ENCODE measurements around the gene PM20D1. TPM values are rescaled to one million over a fixed set of nuclear protein-coding genes. Genes with fewer than 3 reads are reported as not detected.

Gene PM20D1
- total and polyA plus RNA-seq, 7 experiments from 2014 or later = 0.92 to 2.7 (median 1.9) TPM

DNA sequence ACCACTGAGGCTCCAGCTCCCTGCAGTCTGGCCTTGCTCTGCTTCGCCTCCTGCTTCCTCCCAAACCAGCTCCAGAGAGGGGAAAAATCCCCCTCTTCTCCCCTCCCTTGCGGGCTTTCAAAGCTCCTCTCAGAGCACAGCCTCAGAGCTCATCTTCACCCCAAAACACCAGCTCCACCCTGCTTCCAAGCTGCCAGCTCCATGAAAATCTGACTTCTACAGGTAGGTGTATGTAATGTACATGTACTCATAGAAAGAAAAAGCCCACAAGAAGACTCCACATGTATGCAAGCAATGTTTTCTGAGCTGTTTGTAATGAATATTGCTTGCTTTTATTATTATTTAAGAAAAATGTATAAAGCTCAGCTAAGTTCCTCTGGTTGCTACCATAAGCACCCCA, 45.3 kb downstream of the PM20D1 start:
- ChIA-PET CTCF (interaction anchor here (1.0 to 2.3 kb wide), 5 partner anchors 9 to 175 kb away, joined by 3 to 9 read pairs (median 3); no protein-coding TSS in a partner anchor), POLR2A (no interaction called here)
- peak overlapping the region; percentile 35 for H3K27ac ChIP-seq (ENCODE audit: low read depth, low read length)
- peaks cover 0 to 13% (median 0%) of the 10 kb centered on the region in 3 experiments for H3K36me3 ChIP-seq (ENCODE audit: control insufficient read depth in 2 of 3, insufficient read depth in 3 of 3, low read length in 3 of 3)
- no peaks in the 10 kb centered on the region for H3K27me3 ChIP-seq (ENCODE audit: control insufficient read depth in 2 of 2, insufficient read depth in 2 of 2, low read length in 2 of 2)
- no peak overlapping the region for H3K4me3 ChIP-seq (ENCODE audit: low read length)
- Mint-ChIP-seq H3K27me3 (no peaks in the 10 kb centered on the region), H3K4me1 (peaks cover 49 to 77% (median 69%) of the 10 kb centered on the region in 7 donors), H3K9me3 (peaks cover 0 to 3% (median 0%) of the 10 kb centered on the region in 11 donors), H3K36me3 (peaks cover 0 to 19% (median 6%) of the 10 kb centered on the region in 5 donors), H3K27ac (peak overlapping the region; percentile 10 to 89 (median 65)), H3K4me3 (peak overlapping the region; percentile 54 to 89 (median 80))
- no peaks in the 10 kb centered on the region for H3K9me3 ChIP-seq (ENCODE audit: control insufficient read depth in 2 of 3, low read length in 3 of 3)
- intact Hi-C loops (cut with micrococcal nuclease) = no loop called here
- no peak for ATAC-seq
- H3K4me1 ChIP-seq (ENCODE audit: control insufficient read depth in 2 of 2, insufficient read depth in 2 of 2, low read length in 2 of 2) = peaks cover 23 to 44% of the 10 kb centered on the region in 2 donors
- DNase-seq = no peak

DNA sequence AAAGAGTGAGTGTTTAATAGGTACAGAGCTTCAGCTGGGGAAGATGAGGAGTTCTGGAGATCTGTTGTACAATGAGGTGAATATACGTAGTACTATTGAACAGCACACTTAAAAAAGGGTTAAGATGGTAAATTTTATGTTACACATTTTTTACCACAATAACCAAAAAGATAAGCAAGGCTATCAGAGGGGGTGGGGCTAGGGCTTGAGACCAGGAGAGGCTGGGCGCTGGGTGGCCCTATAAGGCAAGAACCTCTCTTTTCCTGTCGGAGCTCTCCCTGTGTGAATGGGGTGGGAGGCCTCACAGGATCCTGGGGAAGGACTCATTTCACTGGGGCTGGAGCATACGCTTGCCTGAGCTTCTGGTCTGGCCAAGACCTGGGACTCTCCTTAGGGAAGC, 45.9 kb downstream of the PM20D1 start:
- peaks cover 44 to 71% (median 63%) of the 10 kb centered on the region in 7 donors for H3K4me1 Mint-ChIP-seq
- no peaks in the 10 kb centered on the region for H3K27me3 Mint-ChIP-seq
- CTCF ChIA-PET = interaction anchor here (0.5 to 2.3 kb wide), 2 partner anchors 13 to 16 kb away, joined by 3 to 9 read pairs; no protein-coding TSS in a partner anchor
- H3K36me3 ChIP-seq (ENCODE audit: control insufficient read depth in 2 of 3, insufficient read depth in 3 of 3, low read length in 3 of 3) = peaks cover 0 to 20% (median 0%) of the 10 kb centered on the region in 3 experiments
- H3K4me3 Mint-ChIP-seq = peak overlapping the region in 5 of 10 donors; percentile 4 to 51 (median 10)
- H3K27ac ChIP-seq (ENCODE audit: low read depth, low read length) = no peak overlapping the region
- DNase-seq = no peak
- H3K4me1 ChIP-seq (ENCODE audit: control insufficient read depth in 2 of 2, insufficient read depth in 2 of 2, low read length in 2 of 2) = peaks cover 22 to 39% of the 10 kb centered on the region in 2 donors
- peak overlapping the region in 3 of 9 donors; percentile 19 to 86 (median 33) for H3K27ac Mint-ChIP-seq
- H3K9me3 ChIP-seq (ENCODE audit: control insufficient read depth in 2 of 3, low read length in 3 of 3) = no peaks in the 10 kb centered on the region
- H3K4me3 ChIP-seq (ENCODE audit: low read length) = no peak overlapping the region
- POLR2A ChIA-PET = no interaction called here
- ATAC-seq = no peak
- H3K27me3 ChIP-seq (ENCODE audit: control insufficient read depth in 2 of 2, insufficient read depth in 2 of 2, low read length in 2 of 2) = no peaks in the 10 kb centered on the region
- intact Hi-C loops (cut with micrococcal nuclease) = no loop called here
- peaks cover 0 to 20% (median 3%) of the 10 kb centered on the region in 5 donors for H3K36me3 Mint-ChIP-seq
- peaks cover 0 to 3% (median 0%) of the 10 kb centered on the region in 11 donors for H3K9me3 Mint-ChIP-seq

DNA sequence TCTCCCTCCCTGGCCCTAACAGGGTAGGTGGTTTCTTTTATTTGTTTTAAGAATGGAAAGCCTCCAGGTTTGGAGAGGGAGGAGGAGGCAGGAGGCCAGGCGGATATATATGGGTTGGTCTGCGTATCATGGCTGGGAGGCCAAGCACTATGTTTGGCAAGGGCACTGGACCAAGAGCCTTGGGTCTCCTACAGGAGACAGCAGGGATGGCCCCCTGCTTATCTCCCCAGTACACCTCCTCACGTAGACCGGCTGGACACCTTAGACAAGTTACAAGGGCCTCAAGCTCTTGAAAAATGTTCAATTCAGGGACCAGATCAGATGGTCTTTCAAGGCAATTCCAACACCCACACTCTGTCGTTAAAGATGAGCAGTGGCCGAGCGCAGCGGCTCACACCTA, 47.9 kb downstream of the PM20D1 start:
- POLR2A ChIA-PET = interaction anchor here (0.8 to 0.9 kb wide), 2 partner anchors 10 to 27 kb away, joined by 3 to 4 read pairs; partner anchors contain the start of gene RAB29
- CTCF ChIA-PET = interaction anchor here (1.0 kb wide), 1 partner anchor 10 kb away, joined by 3 read pairs; no protein-coding TSS in a partner anchor
- Mint-ChIP-seq H3K36me3 (peaks cover 0 to 29% (median 6%) of the 10 kb centered on the region in 5 donors), H3K27me3 (no peaks in the 10 kb centered on the region), H3K9me3 (no peaks in the 10 kb centered on the region), H3K27ac (peak overlapping the region in 3 of 9 donors; percentile 44 to 76 (median 65)), H3K4me1 (peaks cover 33 to 52% (median 47%) of the 10 kb centered on the region in 7 donors), H3K4me3 (no peak overlapping the region)
- H3K9me3 ChIP-seq (ENCODE audit: control insufficient read depth in 2 of 3, low read length in 3 of 3) = no peaks in the 10 kb centered on the region
- H3K27me3 ChIP-seq (ENCODE audit: control insufficient read depth in 2 of 2, insufficient read depth in 2 of 2, low read length in 2 of 2) = no peaks in the 10 kb centered on the region
- H3K4me3 ChIP-seq (ENCODE audit: low read length) = no peak overlapping the region
- intact Hi-C loops (cut with micrococcal nuclease) = no loop called here
- no peak overlapping the region for H3K27ac ChIP-seq (ENCODE audit: low read depth, low read length)
- DNase-seq (no peak), ATAC-seq (no peak)
- H3K36me3 ChIP-seq (ENCODE audit: control insufficient read depth in 2 of 3, insufficient read depth in 3 of 3, low read length in 3 of 3) = peaks cover 0 to 39% (median 0%) of the 10 kb centered on the region in 3 experiments
- H3K4me1 ChIP-seq (ENCODE audit: control insufficient read depth in 2 of 2, insufficient read depth in 2 of 2, low read length in 2 of 2) = peaks cover 22 to 32% of the 10 kb centered on the region in 2 donors

DNA sequence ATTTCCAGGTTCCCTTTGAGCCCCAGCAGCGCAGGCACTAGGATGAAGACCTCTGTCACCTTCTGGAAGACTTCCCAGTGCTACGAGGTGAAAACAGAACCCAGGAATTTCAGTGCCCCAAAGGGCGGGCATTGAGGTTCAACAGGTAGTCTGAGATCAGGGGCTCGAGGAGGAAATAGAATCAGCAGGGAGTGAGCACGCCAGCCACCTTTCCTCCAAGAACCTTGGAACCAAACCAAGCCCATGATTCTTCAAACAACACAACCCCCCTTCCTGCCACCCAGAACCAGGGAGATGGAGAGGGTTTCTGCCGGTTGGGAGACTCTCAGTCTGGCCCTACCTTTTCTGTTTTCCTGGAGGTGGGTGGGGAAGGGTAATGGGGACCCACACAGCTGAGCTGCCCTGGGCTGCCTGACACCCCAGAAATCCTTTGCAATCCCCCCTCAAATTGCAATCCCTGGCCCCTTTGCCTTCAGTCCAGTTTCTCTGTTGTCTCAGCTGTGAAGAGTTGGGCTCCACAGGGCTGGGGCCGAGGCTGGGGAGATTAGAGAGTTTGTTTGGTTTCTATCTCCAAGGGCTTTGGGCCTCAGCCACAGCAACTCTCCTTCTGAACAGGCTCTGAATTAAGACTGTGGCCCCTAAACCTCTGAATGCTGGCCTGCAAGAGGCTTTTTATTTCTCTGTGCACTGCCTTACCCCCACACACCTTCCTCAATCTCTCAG, 48.8 kb downstream of the PM20D1 start:
- H3K36me3 Mint-ChIP-seq = peaks cover 0 to 35% (median 12%) of the 10 kb centered on the region in 5 donors
- intact Hi-C loops (cut with micrococcal nuclease) = no loop called here
- peaks cover 18 to 22% of the 10 kb centered on the region in 2 donors for H3K4me1 ChIP-seq (ENCODE audit: control insufficient read depth in 2 of 2, insufficient read depth in 2 of 2, low read length in 2 of 2)
- POLR2A ChIA-PET = interaction anchor here (0.8 to 0.9 kb wide), 2 partner anchors 11 to 26 kb away, joined by 3 to 4 read pairs; partner anchors contain the start of gene RAB29
- no peak overlapping the region for H3K27ac ChIP-seq (ENCODE audit: low read depth, low read length)
- no peaks in the 10 kb centered on the region for H3K9me3 Mint-ChIP-seq
- CTCF ChIA-PET = interaction anchor here (0.6 to 1.0 kb wide), 2 partner anchors 9 to 500 kb away, joined by 3 read pairs; no protein-coding TSS in a partner anchor
- H3K4me3 Mint-ChIP-seq = no peak overlapping the region
- no peaks in the 10 kb centered on the region for H3K27me3 ChIP-seq (ENCODE audit: control insufficient read depth in 2 of 2, insufficient read depth in 2 of 2, low read length in 2 of 2)
- ATAC-seq = no peak
- peaks cover 0 to 48% (median 0%) of the 10 kb centered on the region in 3 experiments for H3K36me3 ChIP-seq (ENCODE audit: control insufficient read depth in 2 of 3, insufficient read depth in 3 of 3, low read length in 3 of 3)
- no peak overlapping the region for H3K4me3 ChIP-seq (ENCODE audit: low read length)
- peak overlapping the region in 6 of 9 donors; percentile 18 to 76 (median 65) for H3K27ac Mint-ChIP-seq
- H3K4me1 Mint-ChIP-seq = peaks cover 25 to 43% (median 38%) of the 10 kb centered on the region in 7 donors
- no peaks in the 10 kb centered on the region for H3K27me3 Mint-ChIP-seq
- H3K9me3 ChIP-seq (ENCODE audit: control insufficient read depth in 2 of 3, low read length in 3 of 3) = no peaks in the 10 kb centered on the region
- no peak for DNase-seq

DNA sequence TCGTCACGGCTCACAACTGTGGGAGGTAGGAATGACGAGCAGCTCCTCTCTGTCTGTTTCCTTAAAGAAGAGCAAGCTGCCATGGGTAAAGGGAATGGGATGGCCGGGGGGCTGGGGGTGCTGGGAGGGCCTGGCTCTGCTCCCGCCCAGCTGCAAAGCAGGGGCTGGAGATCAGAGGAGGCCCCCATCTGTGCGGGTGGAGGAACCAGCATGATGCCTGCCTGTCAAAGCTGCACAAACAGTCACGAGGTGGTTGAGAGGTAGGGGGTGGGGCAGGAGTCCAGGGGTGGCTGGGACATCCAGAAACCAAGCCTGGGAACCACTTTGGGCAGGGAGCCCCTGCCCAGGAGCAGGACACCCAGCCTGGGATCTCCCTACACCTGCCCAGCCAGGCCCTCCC, 49.5 kb downstream of the PM20D1 start:
- peaks cover 0 to 55% (median 0%) of the 10 kb centered on the region in 3 experiments for H3K36me3 ChIP-seq (ENCODE audit: control insufficient read depth in 2 of 3, insufficient read depth in 3 of 3, low read length in 3 of 3)
- H3K4me1 ChIP-seq (ENCODE audit: control insufficient read depth in 2 of 2, insufficient read depth in 2 of 2, low read length in 2 of 2) = peaks cover 11 to 15% of the 10 kb centered on the region in 2 donors
- no peak overlapping the region for H3K27ac Mint-ChIP-seq

DNA sequence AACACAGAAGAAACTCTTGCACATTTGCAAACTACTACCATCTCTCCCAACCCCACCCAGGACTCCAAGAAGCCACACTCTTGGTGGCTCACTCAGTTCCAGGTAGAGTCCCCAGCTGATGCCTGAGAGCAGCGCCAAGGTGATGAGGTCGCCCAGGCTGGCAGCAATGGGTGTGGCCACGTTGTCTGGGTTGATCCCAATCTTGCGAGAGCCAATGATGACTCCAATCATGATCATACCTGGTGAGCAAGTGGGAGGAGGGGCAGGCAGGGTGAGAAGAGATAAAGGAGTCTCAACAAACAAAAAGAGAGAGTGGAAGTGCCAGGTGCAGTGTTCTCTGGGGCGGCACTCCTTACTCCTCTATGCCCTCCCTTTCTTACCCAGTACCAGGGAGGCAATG, 51.4 kb downstream of the PM20D1 start:
- H3K27me3 Mint-ChIP-seq = no peaks in the 10 kb centered on the region
- peak overlapping the region in 5 of 9 donors; percentile 3 to 76 (median 60) for H3K27ac Mint-ChIP-seq
- peaks cover 3 to 45% (median 12%) of the 10 kb centered on the region in 5 donors for H3K36me3 Mint-ChIP-seq
- ChIA-PET CTCF (interaction anchor here (1.2 kb wide), 1 partner anchor 50 kb away, joined by 3 read pairs; no protein-coding TSS in a partner anchor), POLR2A (no interaction called here)
- Histone ChIP-seq H3K4me3 (ENCODE audit: low read length) (no peak overlapping the region), H3K27me3 (ENCODE audit: control insufficient read depth in 2 of 2, insufficient read depth in 2 of 2, low read length in 2 of 2) (no peaks in the 10 kb centered on the region), H3K9me3 (ENCODE audit: control insufficient read depth in 2 of 3, low read length in 3 of 3) (no peaks in the 10 kb centered on the region), H3K27ac (ENCODE audit: low read depth, low read length) (no peak overlapping the region), H3K36me3 (ENCODE audit: control insufficient read depth in 2 of 3, insufficient read depth in 3 of 3, low read length in 3 of 3) (peaks cover 0 to 69% (median 0%) of the 10 kb centered on the region in 3 experiments), H3K4me1 (ENCODE audit: control insufficient read depth in 2 of 2, insufficient read depth in 2 of 2, low read length in 2 of 2) (no peaks in the 10 kb centered on the region)
- no peak overlapping the region for H3K4me3 Mint-ChIP-seq
- peaks cover 6 to 18% (median 12%) of the 10 kb centered on the region in 7 donors for H3K4me1 Mint-ChIP-seq
- ATAC-seq = no peak
- no peaks in the 10 kb centered on the region for H3K9me3 Mint-ChIP-seq
- intact Hi-C loops (cut with micrococcal nuclease) = no loop called here
- DNase-seq = no peak

More for the DNA sequence above, 49.5 kb downstream of the PM20D1 start:
- no peaks in the 10 kb centered on the region for H3K9me3 ChIP-seq (ENCODE audit: control insufficient read depth in 2 of 3, low read length in 3 of 3)
- DNase-seq = no peak
- H3K4me3 ChIP-seq (ENCODE audit: low read length) = no peak overlapping the region
- ATAC-seq = no peak
- Mint-ChIP-seq H3K9me3 (no peaks in the 10 kb centered on the region), H3K27me3 (no peaks in the 10 kb centered on the region), H3K4me3 (no peak overlapping the region), H3K4me1 (peaks cover 18 to 36% (median 31%) of the 10 kb centered on the region in 7 donors), H3K36me3 (peaks cover 0 to 39% (median 12%) of the 10 kb centered on the region in 5 donors)
- no peak overlapping the region for H3K27ac ChIP-seq (ENCODE audit: low read depth, low read length)
- intact Hi-C loops (cut with micrococcal nuclease) = no loop called here
- no peaks in the 10 kb centered on the region for H3K27me3 ChIP-seq (ENCODE audit: control insufficient read depth in 2 of 2, insufficient read depth in 2 of 2, low read length in 2 of 2)
- ChIA-PET CTCF (interaction anchor here (1.1 to 1.2 kb wide), 2 partner anchors 9 to 177 kb away, joined by 4 to 5 read pairs; no protein-coding TSS in a partner anchor), POLR2A (no interaction called here)
